Loucy (cell line): ENCODE results near the gene PANX3.

Source experiments
- H2AFZ ChIP-seq: fragments of 200-600 bp; sonication (generic); 2 replicates; pipeline ENCODE4 v1.6.0; 2016; ENCODE audit warnings: antibody characterized with exemption, mild to moderate bottlenecking, low read length, moderate library complexity
- H3F3A ChIP-seq: fragments of 200-600 bp; 2 replicates; pipeline ENCODE4 v1.6.0; 2016; ENCODE audit warnings: antibody characterized with exemption, low read depth, mild to moderate bottlenecking
- H3K27me3 ChIP-seq: fragments of 200-600 bp; sonication (generic); 2 replicates; pipeline ENCODE4 v1.6.1; 2014; ENCODE audit warnings: low read length, mild to moderate bottlenecking; ENCODE audit not compliant: insufficient read depth, poor library complexity, severe bottlenecking
- H3K36me3 ChIP-seq: fragments of 200-600 bp; sonication (generic); 2 replicates; pipeline ENCODE4 v1.6.1; 2016; ENCODE audit warnings: low read length; ENCODE audit not compliant: insufficient read depth
- H3K4me1 ChIP-seq: fragments of 200-600 bp; sonication (generic); 2 replicates; pipeline ENCODE4 v1.5.1; 2014; ENCODE audit warnings: low read length, mild to moderate bottlenecking; ENCODE audit not compliant: insufficient read depth, poor library complexity, severe bottlenecking
- H3K4me2 ChIP-seq: fragments of 200-600 bp; sonication (generic); 2 replicates; pipeline ENCODE4 v1.6.0; 2014; ENCODE audit warnings: antibody characterized with exemption, low read length, low read depth, mild to moderate bottlenecking; ENCODE audit not compliant: poor library complexity, severe bottlenecking
- H3K4me3 ChIP-seq: fragments of 200-600 bp; sonication (generic); 2 replicates; pipeline ENCODE4 v1.5.1; 2014; ENCODE audit warnings: low read length, mild to moderate bottlenecking, mixed read lengths; ENCODE audit not compliant: poor library complexity, severe bottlenecking
- H3K79me2 ChIP-seq: fragments of 200-600 bp; sonication (generic); 2 replicates; pipeline ENCODE4 v1.6.1; 2014; ENCODE audit warnings: low read length; ENCODE audit not compliant: insufficient read depth
- H3K9ac ChIP-seq: fragments of 200-600 bp; sonication (generic); 2 replicates; pipeline ENCODE4 v1.6.0; 2014; ENCODE audit warnings: mild to moderate bottlenecking, low read depth, low read length, moderate library complexity; ENCODE audit not compliant: poor library complexity, severe bottlenecking
- H3K9me2 ChIP-seq: fragments of 200-600 bp; sonication (generic); replicated peaks from 2 replicates; pipeline ENCODE4 v1.6.1; 2016; ENCODE audit warnings: low read depth, low read length, mixed read lengths
- H3K9me3 ChIP-seq: fragments of 200-600 bp; sonication (generic); 2 replicates; pipeline ENCODE4 v1.6.1; 2014; ENCODE audit warnings: mild to moderate bottlenecking, antibody characterized with exemption, low read length, low read depth; ENCODE audit not compliant: insufficient read depth
- H4K20me1 ChIP-seq: fragments of 200-600 bp; sonication (generic); 2 replicates; pipeline ENCODE4 v1.6.0; 2014; ENCODE audit warnings: antibody characterized with exemption, low read length, mild to moderate bottlenecking; ENCODE audit not compliant: insufficient read depth, poor library complexity, severe bottlenecking
- CTCF ChIP-seq: fragments of 200-600 bp; sonication (generic); conservative IDR thresholded peaks from 2 replicates; pipeline ENCODE4 v1.5.1; 2014; ENCODE audit warnings: mild to moderate bottlenecking, antibody characterized with exemption, low read length
- EZH2phosphoT487 ChIP-seq: fragments of 200-600 bp; IDR thresholded peaks from 2 replicates; pipeline ENCODE4 v1.6.1; 2018; ENCODE audit warnings: antibody characterized with exemption, mild to moderate bottlenecking, moderate library complexity, borderline replicate concordance

PANX3 gene

GRCh38 chr11:124657904-124658303 is 46.7 kb downstream of the PANX3 start:
- H3F3A ChIP-seq, result no peaks in the 10 kb centered on the region
- TF ChIP-seq EZH2phosphoT487 (no peak), CTCF (no peak)
- no peak overlapping the region for H3K4me3 ChIP-seq
- no peaks in the 10 kb centered on the region for H3K36me3 ChIP-seq
- H2AFZ ChIP-seq, result no peak overlapping the region
- no peaks in the 10 kb centered on the region for H3K9me2 ChIP-seq
- H3K79me2 ChIP-seq, result no peaks in the 10 kb centered on the region
- H3K9me3 ChIP-seq, result no peaks in the 10 kb centered on the region
- H3K4me1 ChIP-seq, result no peaks in the 10 kb centered on the region
- H3K9ac ChIP-seq, result no peak overlapping the region
- H3K4me2 ChIP-seq, result no peak overlapping the region
- H4K20me1 ChIP-seq, result no peaks in the 10 kb centered on the region
- H3K27me3 ChIP-seq, result no peaks in the 10 kb centered on the region

GRCh38 chr11:124658501-124658900 is 47.3 kb downstream of the PANX3 start:
- H2AFZ ChIP-seq, result no peak overlapping the region
- no peak overlapping the region for H3K4me2 ChIP-seq
- TF ChIP-seq EZH2phosphoT487 (no peak), CTCF (no peak)
- no peaks in the 10 kb centered on the region for H3K79me2 ChIP-seq
- H4K20me1 ChIP-seq, result no peaks in the 10 kb centered on the region
- H3K27me3 ChIP-seq, result no peaks in the 10 kb centered on the region
- no peaks in the 10 kb centered on the region for H3K4me1 ChIP-seq
- no peaks in the 10 kb centered on the region for H3K36me3 ChIP-seq
- no peaks in the 10 kb centered on the region for H3F3A ChIP-seq
- H3K9me3 ChIP-seq, result no peaks in the 10 kb centered on the region
- no peak overlapping the region for H3K9ac ChIP-seq
- H3K4me3 ChIP-seq, result no peak overlapping the region
- no peaks in the 10 kb centered on the region for H3K9me2 ChIP-seq

GRCh38 chr11:124658986-124659385 is 47.8 kb downstream of the PANX3 start:
- no peak for TF ChIP-seq EZH2phosphoT487
- TF ChIP-seq CTCF, result no peak
- no peaks in the 10 kb centered on the region for H4K20me1 ChIP-seq
- no peak overlapping the region for H3K4me3 ChIP-seq
- no peaks in the 10 kb centered on the region for H3K9me2 ChIP-seq
- no peaks in the 10 kb centered on the region for H3K36me3 ChIP-seq
- no peak overlapping the region for H3K4me2 ChIP-seq
- H3K9ac ChIP-seq, result no peak overlapping the region
- H3K9me3 ChIP-seq, result no peaks in the 10 kb centered on the region
- H3K4me1 ChIP-seq, result no peaks in the 10 kb centered on the region
- H2AFZ ChIP-seq, result no peak overlapping the region
- H3F3A ChIP-seq, result no peaks in the 10 kb centered on the region
- H3K79me2 ChIP-seq, result no peaks in the 10 kb centered on the region
- H3K27me3 ChIP-seq, result no peaks in the 10 kb centered on the region
